Measurements from ENCODE around the gene FGD5.

The FGD5 gene

GRCh38 chr3:14926592-14926991 is 107.8 kb downstream of the FGD5 start:
- TF ChIP-seq, protein P1, sequence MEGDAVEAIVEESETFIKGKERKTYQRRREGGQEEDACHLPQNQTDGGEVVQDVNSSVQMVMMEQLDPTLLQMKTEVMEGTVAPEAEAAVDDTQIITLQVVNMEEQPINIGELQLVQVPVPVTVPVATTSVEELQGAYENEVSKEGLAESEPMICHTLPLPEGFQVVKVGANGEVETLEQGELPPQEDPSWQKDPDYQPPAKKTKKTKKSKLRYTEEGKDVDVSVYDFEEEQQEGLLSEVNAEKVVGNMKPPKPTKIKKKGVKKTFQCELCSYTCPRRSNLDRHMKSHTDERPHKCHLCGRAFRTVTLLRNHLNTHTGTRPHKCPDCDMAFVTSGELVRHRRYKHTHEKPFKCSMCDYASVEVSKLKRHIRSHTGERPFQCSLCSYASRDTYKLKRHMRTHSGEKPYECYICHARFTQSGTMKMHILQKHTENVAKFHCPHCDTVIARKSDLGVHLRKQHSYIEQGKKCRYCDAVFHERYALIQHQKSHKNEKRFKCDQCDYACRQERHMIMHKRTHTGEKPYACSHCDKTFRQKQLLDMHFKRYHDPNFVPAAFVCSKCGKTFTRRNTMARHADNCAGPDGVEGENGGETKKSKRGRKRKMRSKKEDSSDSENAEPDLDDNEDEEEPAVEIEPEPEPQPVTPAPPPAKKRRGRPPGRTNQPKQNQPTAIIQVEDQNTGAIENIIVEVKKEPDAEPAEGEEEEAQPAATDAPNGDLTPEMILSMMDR (IDR thresholded peaks at IDR 0.05; ENCODE audit: low read depth, low read length), result no peak
- TF ChIP-seq MYC (IDR thresholded peaks at IDR 0.05; ENCODE audit: low read depth, low read length) (no peak), POLR2A (IDR thresholded peaks at IDR 0.05; ENCODE audit: extremely low read depth, insufficient read length) (no peak), MAX (IDR thresholded peaks at IDR 0.05; ENCODE audit: low read depth, low read length) (no peak)
- H3K4me3 ChIP-seq (ENCODE audit: low read depth, low read length), result no peak overlapping the region
- DNase-seq (ENCODE audit: low read depth), result no peak

- no peak overlapping the region for H3K4me3 ChIP-seq (ENCODE audit: low read depth, low read length)
- no peak for DNase-seq (ENCODE audit: low read depth)
- TF ChIP-seq POLR2A (IDR thresholded peaks at IDR 0.05; ENCODE audit: extremely low read depth, insufficient read length), result no peak
- no peak for TF ChIP-seq MAX (IDR thresholded peaks at IDR 0.05; ENCODE audit: low read depth, low read length)
- no peak for TF ChIP-seq MYC (IDR thresholded peaks at IDR 0.05; ENCODE audit: low read depth, low read length)
- TF ChIP-seq, protein P1 (IDR thresholded peaks at IDR 0.05; ENCODE audit: low read depth, low read length), result no peak
Measured at GRCh38 chr3:14927308-14927707, 108.5 kb downstream of the FGD5 start.

DNA sequence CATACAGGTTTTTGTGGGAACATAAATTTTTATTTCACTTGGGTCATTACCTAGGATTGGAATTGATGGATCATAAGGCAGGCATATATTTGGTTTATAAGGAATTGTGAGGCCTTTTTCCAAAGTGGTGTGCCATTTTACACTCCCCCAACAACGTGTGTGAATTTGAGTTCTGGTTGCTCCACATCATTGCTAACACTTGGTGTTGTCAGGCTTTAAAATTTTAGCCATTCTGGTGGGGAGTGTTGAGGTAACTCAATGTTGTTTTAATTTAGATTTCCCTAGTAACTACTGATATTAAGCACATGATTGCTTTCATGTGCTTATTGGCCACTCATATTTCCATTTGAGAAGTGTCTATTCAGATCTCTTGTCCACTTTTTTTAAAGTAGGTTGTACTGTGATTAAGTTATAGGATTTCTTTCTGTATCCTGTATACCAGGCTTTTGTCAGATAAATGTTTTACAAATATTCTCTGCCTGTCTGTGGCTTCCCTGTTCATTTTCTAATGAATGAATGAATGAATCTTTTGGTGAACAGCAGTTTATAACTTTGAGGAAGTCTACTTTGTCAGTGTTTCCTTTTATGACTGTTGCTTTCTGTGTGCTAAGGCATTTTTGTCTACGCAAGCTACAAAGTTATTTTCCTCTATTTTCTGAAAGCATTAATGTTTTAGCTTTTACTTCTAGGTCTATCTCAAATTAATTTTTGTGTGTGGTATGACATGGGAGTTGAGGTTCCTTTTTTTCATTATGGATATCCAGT is 110.7 kb downstream of the FGD5 start:
- TF ChIP-seq MYC (IDR thresholded peaks at IDR 0.05; ENCODE audit: low read depth, low read length) (no peak), MAX (IDR thresholded peaks at IDR 0.05; ENCODE audit: low read depth, low read length) (no peak), POLR2A (IDR thresholded peaks at IDR 0.05; ENCODE audit: extremely low read depth, insufficient read length) (no peak)
- TF ChIP-seq, protein P1 (IDR thresholded peaks at IDR 0.05; ENCODE audit: low read depth, low read length), result no peak
- no peak overlapping the region for H3K4me3 ChIP-seq (ENCODE audit: low read depth, low read length)
- no peak for DNase-seq (ENCODE audit: low read depth)

DNA sequence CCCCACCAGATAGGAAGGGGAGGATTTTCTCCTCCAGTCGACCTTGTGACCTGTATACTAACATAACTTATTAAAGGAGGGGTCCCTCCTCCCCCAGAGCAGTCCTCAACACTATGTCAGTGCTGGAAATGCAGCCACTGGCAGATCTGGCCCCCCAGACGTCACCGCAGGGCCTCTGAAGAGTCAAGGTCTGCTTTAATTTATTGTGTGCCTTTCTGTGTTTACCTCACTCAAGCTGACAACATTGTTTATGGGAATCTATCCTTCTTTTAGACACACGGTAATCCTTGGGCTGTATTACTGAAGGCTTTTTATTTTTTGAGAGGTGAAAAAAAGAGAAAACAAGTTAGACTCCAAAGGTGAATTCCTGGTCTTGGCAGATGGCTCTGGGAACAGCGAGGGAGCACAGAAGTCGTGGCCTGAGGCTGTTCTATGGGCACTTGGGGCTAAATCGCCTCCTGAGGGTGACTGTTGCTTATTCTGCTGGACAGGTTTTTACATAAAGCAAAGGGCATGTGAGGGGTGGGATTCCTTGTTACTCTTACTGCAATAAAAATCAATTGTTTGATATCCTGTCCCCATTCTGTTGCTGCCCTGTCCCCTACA is 115.2 kb downstream of the FGD5 start:
- TF ChIP-seq MAX (IDR thresholded peaks at IDR 0.05; ENCODE audit: low read depth, low read length) (no peak), MYC (IDR thresholded peaks at IDR 0.05; ENCODE audit: low read depth, low read length) (no peak), POLR2A (IDR thresholded peaks at IDR 0.05; ENCODE audit: extremely low read depth, insufficient read length) (no peak)
- TF ChIP-seq, protein P1 (IDR thresholded peaks at IDR 0.05; ENCODE audit: low read depth, low read length), result no peak
- no peak overlapping the region for H3K4me3 ChIP-seq (ENCODE audit: low read depth, low read length)
- DNase-seq (ENCODE audit: low read depth), result no peak

GRCh38 chr3:14935592-14936345 is 117.0 kb downstream of the FGD5 start:
- TF ChIP-seq POLR2A (IDR thresholded peaks at IDR 0.05; ENCODE audit: extremely low read depth, insufficient read length) (no peak), MAX (IDR thresholded peaks at IDR 0.05; ENCODE audit: low read depth, low read length) (no peak), MYC (IDR thresholded peaks at IDR 0.05; ENCODE audit: low read depth, low read length) (no peak)
- TF ChIP-seq, protein P1 (IDR thresholded peaks at IDR 0.05; ENCODE audit: low read depth, low read length), result no peak
- DNase-seq (ENCODE audit: low read depth), result no peak
- H3K4me3 ChIP-seq (ENCODE audit: low read depth, low read length), result no peak overlapping the region
